WTC11 (cell line): Measurements from ENCODE around the gene CDH7. TPM values are rescaled to one million over a fixed set of nuclear protein-coding genes. Genes with fewer than 3 reads are reported as not detected.

Source experiments
- ATAC-seq: fragments of 200-7000 bp; cut with Tn5 transposase; 2 replicates; pipeline ENCODE4 v1.10.0; 2021; ENCODE audit warnings: mild to moderate bottlenecking, moderate library complexity
- CTCF ChIA-PET: fragments of 300-600 bp; sonication (Branson Sonifier 250); formaldehyde crosslinking; loops from one replicate; lab custom pipeline; 2021; ENCODE audit warnings: antibody characterized with exemption; lab: Charles Lee
- POLR2A ChIA-PET: fragments of 350-600 bp; sonication (Branson Sonifier 250); formaldehyde crosslinking; loops from one replicate; lab custom pipeline; 2021; ENCODE audit warnings: antibody characterized with exemption; lab: Charles Lee
- DNase-seq: peaks from one replicate; pipeline ENCODE4 v3.0.0; 2021; ENCODE audit warnings: low spot score
- H3K27ac Mint-ChIP-seq: 2 replicates; pipeline ENCODE4 v1.8.0; 2021; ENCODE audit warnings: mixed read lengths
- H3K27me3 Mint-ChIP-seq: 2 replicates; pipeline ENCODE4 v1.8.0; 2021; ENCODE audit warnings: low read depth, mild to moderate bottlenecking, moderate library complexity, mixed read lengths
- H3K36me3 Mint-ChIP-seq: 2 replicates; pipeline ENCODE4 v1.8.0; 2021; ENCODE audit warnings: mixed read lengths
- H3K4me1 Mint-ChIP-seq: 2 replicates; pipeline ENCODE4 v1.8.0; 2022; ENCODE audit warnings: mixed read lengths
- H3K4me3 Mint-ChIP-seq: 2 replicates; pipeline ENCODE4 v1.8.0; 2021; ENCODE audit warnings: mild to moderate bottlenecking, moderate library complexity, mixed read lengths
- H3K9me3 Mint-ChIP-seq: 2 replicates; pipeline ENCODE4 v1.8.0; 2021; ENCODE audit warnings: mixed read lengths
- AFF4 ChIP-seq: sonication (generic); formaldehyde crosslinking; IDR thresholded peaks from 2 replicates; pipeline ENCODE4 v1.8.1; 2023; ENCODE audit warnings: mild to moderate bottlenecking, missing genetic modification reagents, borderline replicate concordance
- ATF2 ChIP-seq: sonication (generic); formaldehyde crosslinking; IDR thresholded peaks from 2 replicates; pipeline ENCODE4 v1.8.1; 2022; ENCODE audit warnings: low read depth, missing genetic modification reagents, borderline replicate concordance
- E2F1 ChIP-seq: sonication (generic); formaldehyde crosslinking; IDR thresholded peaks from 2 replicates; pipeline ENCODE4 v1.8.0; 2022; ENCODE audit warnings: mild to moderate bottlenecking, missing genetic modification reagents
- ESRRA ChIP-seq: sonication (generic); formaldehyde crosslinking; IDR thresholded peaks from 2 replicates; pipeline ENCODE4 v1.8.1; 2022; ENCODE audit warnings: mild to moderate bottlenecking, missing genetic modification reagents, borderline replicate concordance
- FOXK1 ChIP-seq: sonication (generic); formaldehyde crosslinking; IDR thresholded peaks from 2 replicates; pipeline ENCODE4 v1.8.0; 2022; ENCODE audit warnings: mild to moderate bottlenecking, moderate library complexity, missing genetic modification reagents
- FOXP4 ChIP-seq: sonication (generic); formaldehyde crosslinking; IDR thresholded peaks from 2 replicates; pipeline ENCODE4 v1.8.0; 2022; ENCODE audit warnings: mild to moderate bottlenecking, missing genetic modification reagents
- IRF1 ChIP-seq: sonication (generic); formaldehyde crosslinking; IDR thresholded peaks from 2 replicates; pipeline ENCODE4 v1.8.0; 2023; ENCODE audit warnings: missing genetic modification reagents
- MLX ChIP-seq: sonication (generic); formaldehyde crosslinking; IDR thresholded peaks from 2 replicates; pipeline ENCODE4 v1.8.1; 2023; ENCODE audit warnings: mild to moderate bottlenecking, missing genetic modification reagents, moderate library complexity
- NFE2L1 ChIP-seq: sonication (generic); formaldehyde crosslinking; IDR thresholded peaks from 2 replicates; pipeline ENCODE4 v1.8.1; 2023; ENCODE audit warnings: missing genetic modification reagents
- NFYB ChIP-seq: sonication (generic); formaldehyde crosslinking; conservative IDR thresholded peaks from 2 replicates; pipeline ENCODE4 v1.8.0; 2022; ENCODE audit warnings: low read depth, missing genetic modification reagents
- OVOL2 ChIP-seq: fragments of 250-450 bp; sonication (Bioruptor Pico); IDR thresholded peaks from 2 replicates; pipeline ENCODE4 v1.9.0; 2021; ENCODE audit warnings: mild to moderate bottlenecking, borderline replicate concordance
- PRDM15 ChIP-seq: sonication (generic); formaldehyde crosslinking; IDR thresholded peaks from 2 replicates; pipeline ENCODE4 v1.8.0; 2022; ENCODE audit warnings: missing genetic modification reagents
- PREB ChIP-seq: sonication (generic); formaldehyde crosslinking; IDR thresholded peaks from 2 replicates; pipeline ENCODE4 v1.8.1; 2022; ENCODE audit warnings: mild to moderate bottlenecking, missing genetic modification reagents, moderate library complexity, borderline replicate concordance
- SMAD4 ChIP-seq: sonication (generic); formaldehyde crosslinking; IDR thresholded peaks from 2 replicates; pipeline ENCODE4 v1.8.0; 2022; ENCODE audit warnings: mild to moderate bottlenecking, missing genetic modification reagents
- TCF7 ChIP-seq: sonication (generic); formaldehyde crosslinking; IDR thresholded peaks from 2 replicates; pipeline ENCODE4 v1.8.0; 2022; ENCODE audit warnings: mild to moderate bottlenecking, low read depth, missing genetic modification reagents, moderate library complexity
- ZBTB21 ChIP-seq: sonication (generic); formaldehyde crosslinking; IDR thresholded peaks from 2 replicates; pipeline ENCODE4 v1.8.1; 2023; ENCODE audit warnings: mild to moderate bottlenecking, missing genetic modification reagents, borderline replicate concordance
- ZNF281 ChIP-seq: sonication (generic); formaldehyde crosslinking; IDR thresholded peaks from 2 replicates; pipeline ENCODE4 v1.8.0; 2023; ENCODE audit warnings: mild to moderate bottlenecking, missing genetic modification reagents
- total RNA-seq: library from RNA; stranded (reverse); gene quantifications from 3 replicates; pipeline ENCODE4 v1.2.3, GENCODE V29; 2021

Gene CDH7
- total RNA-seq, 1 experiment from 2014 or later, result 1.3 TPM

- Mint-ChIP-seq H3K4me1 (no peaks in the 10 kb centered on the region), H3K4me3 (no peak overlapping the region), H3K9me3 (no peaks in the 10 kb centered on the region), H3K27ac (no peak overlapping the region; the same call in 1 of the 2 replicates), H3K27me3 (no peaks in the 10 kb centered on the region), H3K36me3 (no peaks in the 10 kb centered on the region)
- TF ChIP-seq SMAD4, result no peak
- no peak for TF ChIP-seq E2F1
- no peak for TF ChIP-seq TCF7 (CRISPR knock-in tag)
- no peak for TF ChIP-seq ATF2 (CRISPR knock-in tag)
- TF ChIP-seq AFF4 (CRISPR knock-in tag), result no peak
- no peak for TF ChIP-seq ESRRA
- TF ChIP-seq ZNF281 (CRISPR knock-in tag), result no peak
- no peak for TF ChIP-seq MLX
- no peak for TF ChIP-seq NFE2L1 (CRISPR knock-in tag)
- TF ChIP-seq IRF1, result no peak
- no peak for DNase-seq
- CTCF ChIA-PET, result interaction anchor here (0.6 kb wide), 1 partner anchor 37 kb away, joined by 4 read pairs; no protein-coding TSS in a partner anchor
- POLR2A ChIA-PET, result no interaction called here
- ATAC-seq, result no peak
These were observed 11.7 kb downstream of the CDH7 start for GRCh38 chr18:65762556-65762955.

GRCh38 chr18:65767406-65767805 is 16.6 kb downstream of the CDH7 start:
- Mint-ChIP-seq H3K36me3 (no peaks in the 10 kb centered on the region), H3K27ac (no peak overlapping the region), H3K27me3 (no peaks in the 10 kb centered on the region), H3K4me3 (no peak overlapping the region), H3K4me1 (no peaks in the 10 kb centered on the region; the same call in 1 of the 2 replicates), H3K9me3 (no peaks in the 10 kb centered on the region)
- ChIA-PET CTCF (interaction anchor here (1.1 kb wide), 1 partner anchor 42 kb away, joined by 3 read pairs; no protein-coding TSS in a partner anchor), POLR2A (interaction anchor here (0.5 kb wide), 1 partner anchor 17 kb away, joined by 3 read pairs; no protein-coding TSS in a partner anchor)
- ATAC-seq (no peak), DNase-seq (no peak)
- TF ChIP-seq FOXP4 (CRISPR knock-in tag) (no peak), PREB (CRISPR knock-in tag) (no peak), OVOL2 (no peak), NFYB (CRISPR knock-in tag) (no peak), FOXK1 (CRISPR knock-in tag) (no peak), PRDM15 (no peak), ZBTB21 (no peak)
